Panc1 (cell line): ENCODE data around the gene NAA60. TPM values are rescaled to one million over a fixed set of nuclear protein-coding genes. Genes with fewer than 3 reads are reported as not detected.
"Not testable (repeated sequence)": the region's sequence is repeated elsewhere in the genome, so short reads cannot be mapped to it uniquely, and the experiment has no call there.

Source experiments
- ATAC-seq: fragments of 200-7000 bp; cut with Tn5 transposase; 2 replicates; pipeline ENCODE4 v1.9.1; 2020; ENCODE audit warnings: mild to moderate bottlenecking, moderate library complexity
- BruUV-seq: library from RNA; stranded (reverse); fragments of 400-500 nt; replicated peaks from 2 replicates; lab custom pipeline; 2021; lab: Mats Ljungman, UMichigan
- CTCF ChIA-PET: fragments of 300-600 bp; sonication (Branson Sonifier 250); formaldehyde crosslinking; loops from one replicate; lab custom pipeline; 2022; ENCODE audit warnings: antibody characterized with exemption; lab: Charles Lee
- POLR2A ChIA-PET: fragments of 300-600 bp; sonication (Branson Sonifier 250); formaldehyde crosslinking; loops from one replicate; lab custom pipeline; 2022; ENCODE audit warnings: antibody characterized with exemption; lab: Charles Lee
- DNase-seq: peaks from one replicate; pipeline ENCODE4 v3.0.0-alpha.2; 2010; ENCODE audit warnings: low read depth, low spot score
- H3K27ac ChIP-seq: 2 replicates; pipeline ENCODE4 v1.5.1; 2011; ENCODE audit warnings: mild to moderate bottlenecking, low read length, inconsistent platforms
- H3K27me3 ChIP-seq: fragments of 200-500 bp; sonication (Bioruptor generic); 2 replicates; pipeline ENCODE4 v1.6.0; 2014; ENCODE audit warnings: low read length, inconsistent platforms; ENCODE audit not compliant: control insufficient read depth, insufficient read depth
- H3K36me3 ChIP-seq: fragments of 200-500 bp; sonication (Bioruptor generic); 2 replicates; pipeline ENCODE4 v1.5.1; 2014; ENCODE audit warnings: inconsistent platforms, mild to moderate bottlenecking, low read length, moderate library complexity; ENCODE audit not compliant: control insufficient read depth, insufficient read depth
- H3K4me1 ChIP-seq: 2 replicates; pipeline ENCODE4 v1.5.1; 2011; ENCODE audit warnings: inconsistent platforms, mild to moderate bottlenecking, low read length, moderate library complexity; ENCODE audit not compliant: control insufficient read depth, insufficient read depth
- H3K4me3 ChIP-seq, 2 experiments: 2 replicates each; pipeline ENCODE4 v1.5.1; 2011 to 2012; ENCODE audit warnings: low read depth in 2 of 2, low read length in 2 of 2, mild to moderate bottlenecking in 2 of 2, inconsistent platforms in 1 of 2, moderate library complexity in 1 of 2
- H3K9me3 ChIP-seq: fragments of 200-500 bp; sonication (Bioruptor generic); 2 replicates; pipeline ENCODE4 v1.5.1; 2014; ENCODE audit warnings: low read depth, mild to moderate bottlenecking, inconsistent platforms, low read length, moderate library complexity; ENCODE audit not compliant: control insufficient read depth, insufficient read depth
- POLR2AphosphoS5 ChIP-seq: IDR thresholded peaks from 2 replicates; pipeline ENCODE4 v1.6.1; 2012; ENCODE audit warnings: mild to moderate bottlenecking, low read depth, low read length, moderate library complexity
- SIN3A ChIP-seq: IDR thresholded peaks from 2 replicates; pipeline ENCODE4 v1.6.1; 2012; ENCODE audit warnings: low read depth, mild to moderate bottlenecking, low read length, moderate library complexity, borderline replicate concordance; ENCODE audit not compliant: insufficient read depth
- TCF7L2 ChIP-seq: IDR thresholded peaks from 2 replicates; pipeline ENCODE4 v1.6.1; 2011; ENCODE audit warnings: mild to moderate bottlenecking, low read depth, low read length, inconsistent platforms
- in situ Hi-C: cut with HindIII; loops from 2 replicates; pipeline ENCODE4 v1.10.0; 2016; ENCODE audit warnings: low sequenced_read_pairs, low pct_unique_long_range_greater_than_20kb
- intact Hi-C: fragments of 100-400 bp; cut with micrococcal nuclease; formaldehyde crosslinking; loops from one replicate; pipeline ENCODE4 v1.10.0; 2022; ENCODE audit not compliant: unreplicated experiment
- total RNA-seq: library from RNA; stranded (reverse); gene quantifications from one replicate; pipeline ENCODE4 v1.2.1, GENCODE V29; 2021; ENCODE audit not compliant: unreplicated experiment
- TF ChIP-seq, protein P1 (sequence below): fragments of 450-650 bp; IDR thresholded peaks from 2 replicates; pipeline ENCODE4 v1.5.1; 2017; ENCODE audit warnings: mild to moderate bottlenecking
- TF ChIP-seq, protein P2 (sequence below), 2 experiments: IDR thresholded peaks; 2 replicates each; pipeline ENCODE4 v1.6.1; 2011 to 2012; ENCODE audit warnings: low read depth in 2 of 2, control low read depth in 1 of 2, low read length in 1 of 2, mild to moderate bottlenecking in 1 of 2, moderate library complexity in 1 of 2; ENCODE audit not compliant: insufficient read depth in 1 of 2

The NAA60 gene
- total RNA-seq, 1 experiment from 2014 or later = 56.0 TPM

DNA sequence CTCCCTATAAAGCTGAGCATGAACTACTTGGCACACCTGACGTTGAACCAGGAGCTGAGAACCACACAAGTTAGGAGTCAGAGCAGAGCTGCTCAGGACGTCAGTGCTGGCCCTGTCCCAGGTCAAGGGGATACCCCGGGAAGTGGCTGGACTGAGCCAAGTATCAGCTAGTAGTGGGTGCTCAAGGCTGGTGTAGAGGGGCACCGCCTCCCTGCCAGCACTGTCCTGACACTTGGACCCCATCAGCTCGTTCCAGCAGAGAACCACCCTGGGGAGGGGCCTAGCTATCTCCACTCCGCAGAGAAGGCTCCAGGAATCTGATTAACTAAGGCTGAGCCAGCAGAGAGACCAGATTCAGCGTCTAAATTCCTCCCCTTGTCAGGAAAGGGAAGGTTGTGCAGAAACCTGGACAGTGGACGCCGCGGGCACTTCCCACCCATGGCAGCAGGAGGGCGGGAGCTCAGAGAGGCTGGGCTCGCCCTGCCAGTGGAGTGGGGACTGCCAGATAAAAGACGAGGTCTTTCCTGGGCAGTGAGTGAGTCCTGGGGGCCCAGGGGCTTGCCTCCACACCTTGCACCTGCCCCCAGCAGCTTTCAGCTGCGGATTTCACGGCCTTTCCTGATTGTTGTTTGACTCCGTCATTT, 30.8 kb downstream of the NAA60 start:
- ATAC-seq = peak; percentile 10; the same call in 1 of the 2 replicates
- Histone ChIP-seq H3K27me3 (no peaks in the 10 kb centered on the region), H3K27ac (no peak overlapping the region), H3K4me3 (no peak overlapping the region), H3K4me1 (no peaks in the 10 kb centered on the region), H3K9me3 (no peaks in the 10 kb centered on the region), H3K36me3 (no peaks in the 10 kb centered on the region)
- no peak for DNase-seq
- TF ChIP-seq, protein P1, sequence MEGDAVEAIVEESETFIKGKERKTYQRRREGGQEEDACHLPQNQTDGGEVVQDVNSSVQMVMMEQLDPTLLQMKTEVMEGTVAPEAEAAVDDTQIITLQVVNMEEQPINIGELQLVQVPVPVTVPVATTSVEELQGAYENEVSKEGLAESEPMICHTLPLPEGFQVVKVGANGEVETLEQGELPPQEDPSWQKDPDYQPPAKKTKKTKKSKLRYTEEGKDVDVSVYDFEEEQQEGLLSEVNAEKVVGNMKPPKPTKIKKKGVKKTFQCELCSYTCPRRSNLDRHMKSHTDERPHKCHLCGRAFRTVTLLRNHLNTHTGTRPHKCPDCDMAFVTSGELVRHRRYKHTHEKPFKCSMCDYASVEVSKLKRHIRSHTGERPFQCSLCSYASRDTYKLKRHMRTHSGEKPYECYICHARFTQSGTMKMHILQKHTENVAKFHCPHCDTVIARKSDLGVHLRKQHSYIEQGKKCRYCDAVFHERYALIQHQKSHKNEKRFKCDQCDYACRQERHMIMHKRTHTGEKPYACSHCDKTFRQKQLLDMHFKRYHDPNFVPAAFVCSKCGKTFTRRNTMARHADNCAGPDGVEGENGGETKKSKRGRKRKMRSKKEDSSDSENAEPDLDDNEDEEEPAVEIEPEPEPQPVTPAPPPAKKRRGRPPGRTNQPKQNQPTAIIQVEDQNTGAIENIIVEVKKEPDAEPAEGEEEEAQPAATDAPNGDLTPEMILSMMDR = no peak
- TF ChIP-seq, protein P2, sequence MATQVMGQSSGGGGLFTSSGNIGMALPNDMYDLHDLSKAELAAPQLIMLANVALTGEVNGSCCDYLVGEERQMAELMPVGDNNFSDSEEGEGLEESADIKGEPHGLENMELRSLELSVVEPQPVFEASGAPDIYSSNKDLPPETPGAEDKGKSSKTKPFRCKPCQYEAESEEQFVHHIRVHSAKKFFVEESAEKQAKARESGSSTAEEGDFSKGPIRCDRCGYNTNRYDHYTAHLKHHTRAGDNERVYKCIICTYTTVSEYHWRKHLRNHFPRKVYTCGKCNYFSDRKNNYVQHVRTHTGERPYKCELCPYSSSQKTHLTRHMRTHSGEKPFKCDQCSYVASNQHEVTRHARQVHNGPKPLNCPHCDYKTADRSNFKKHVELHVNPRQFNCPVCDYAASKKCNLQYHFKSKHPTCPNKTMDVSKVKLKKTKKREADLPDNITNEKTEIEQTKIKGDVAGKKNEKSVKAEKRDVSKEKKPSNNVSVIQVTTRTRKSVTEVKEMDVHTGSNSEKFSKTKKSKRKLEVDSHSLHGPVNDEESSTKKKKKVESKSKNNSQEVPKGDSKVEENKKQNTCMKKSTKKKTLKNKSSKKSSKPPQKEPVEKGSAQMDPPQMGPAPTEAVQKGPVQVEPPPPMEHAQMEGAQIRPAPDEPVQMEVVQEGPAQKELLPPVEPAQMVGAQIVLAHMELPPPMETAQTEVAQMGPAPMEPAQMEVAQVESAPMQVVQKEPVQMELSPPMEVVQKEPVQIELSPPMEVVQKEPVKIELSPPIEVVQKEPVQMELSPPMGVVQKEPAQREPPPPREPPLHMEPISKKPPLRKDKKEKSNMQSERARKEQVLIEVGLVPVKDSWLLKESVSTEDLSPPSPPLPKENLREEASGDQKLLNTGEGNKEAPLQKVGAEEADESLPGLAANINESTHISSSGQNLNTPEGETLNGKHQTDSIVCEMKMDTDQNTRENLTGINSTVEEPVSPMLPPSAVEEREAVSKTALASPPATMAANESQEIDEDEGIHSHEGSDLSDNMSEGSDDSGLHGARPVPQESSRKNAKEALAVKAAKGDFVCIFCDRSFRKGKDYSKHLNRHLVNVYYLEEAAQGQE (IDR thresholded peaks at IDR 0.05; ENCODE audit: insufficient read depth in 1 of 2, low read depth in 2 of 2, low read length in 1 of 2) = no peak
- no peak for TF ChIP-seq POLR2AphosphoS5
- no peak for TF ChIP-seq SIN3A
- no peak for TF ChIP-seq TCF7L2
- BruUV-seq = no TSS peak
- CTCF ChIA-PET = no interaction called here
- intact Hi-C loops = no loop called here
- POLR2A ChIA-PET = no interaction called here
- in situ Hi-C loops = no loop called here

DNA sequence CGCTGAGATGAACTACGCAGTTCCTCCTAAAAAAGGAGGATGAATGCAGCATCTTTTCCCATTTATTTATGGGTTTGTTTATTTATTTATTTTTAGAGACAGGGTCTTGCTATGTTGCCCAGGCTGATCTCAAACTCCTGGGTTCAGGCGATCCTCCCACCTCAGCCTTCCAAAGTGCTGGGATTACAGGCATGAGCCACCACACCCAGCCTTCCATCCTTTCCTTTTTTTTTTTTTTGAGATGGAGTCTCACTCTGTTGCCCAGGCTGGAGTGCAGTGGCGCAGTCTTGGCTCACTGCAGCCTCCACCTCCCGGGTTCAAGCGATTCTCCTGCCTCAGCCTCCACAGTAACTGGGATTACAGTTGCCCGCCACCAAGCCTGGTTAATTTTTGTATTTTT, 31.4 kb downstream of the NAA60 start:
- H3K4me1 ChIP-seq, in situ Hi-C loops, H3K27ac ChIP-seq, ATAC-seq, H3K9me3 ChIP-seq, H3K4me3 ChIP-seq, H3K27me3 ChIP-seq, H3K36me3 ChIP-seq, POLR2A ChIA-PET, BruUV-seq, CTCF ChIA-PET, DNase-seq, intact Hi-C loops: not testable (repeated sequence)

DNA sequence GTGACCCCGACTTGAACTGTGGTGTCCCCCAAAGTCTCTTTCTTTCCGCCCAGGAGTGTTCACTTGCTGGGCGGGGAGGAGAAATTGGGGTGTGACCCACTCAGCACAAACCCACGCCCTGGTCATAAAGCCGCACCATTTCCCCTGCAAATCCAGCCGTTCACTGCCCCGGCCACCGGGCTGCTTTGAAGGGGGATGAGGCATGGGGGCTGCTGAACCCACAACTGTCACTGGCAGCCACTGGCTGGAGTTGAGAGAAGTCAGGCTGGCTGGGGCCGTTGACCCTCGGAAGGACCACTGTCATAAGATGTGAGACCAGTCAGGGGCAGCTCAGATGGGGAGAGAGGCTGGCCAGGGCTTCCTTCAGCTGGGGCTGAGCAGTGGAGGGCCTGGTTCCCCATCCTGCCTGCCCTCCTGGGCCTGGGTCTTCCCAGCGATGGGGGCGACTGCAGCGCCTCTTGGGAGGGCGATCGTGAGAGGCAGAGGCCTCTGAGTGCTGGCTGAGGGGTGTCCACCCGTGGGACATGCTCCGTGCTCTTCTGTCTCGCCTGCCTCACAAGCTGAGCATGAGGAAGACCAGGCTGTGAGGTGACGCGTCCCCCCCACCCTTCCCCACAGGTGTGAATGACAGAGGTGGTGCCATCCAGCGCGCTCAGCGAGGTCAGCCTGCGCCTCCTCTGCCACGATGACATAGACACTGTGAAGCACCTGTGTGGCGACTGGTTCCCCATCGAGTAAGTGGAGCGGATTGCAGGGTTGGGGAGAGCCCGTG, 32.3 kb downstream of the NAA60 start:
- H3K4me3 ChIP-seq = no peak overlapping the region
- in situ Hi-C loops = no loop called here
- ATAC-seq (peak; percentile 50; the same call in 1 of the 2 replicates), DNase-seq (no peak)
- intact Hi-C loops = no loop called here
- H3K27me3 ChIP-seq = no peaks in the 10 kb centered on the region
- CTCF ChIA-PET = no interaction called here
- no TSS peak for BruUV-seq
- TF ChIP-seq, protein P1 = no peak
- TF ChIP-seq TCF7L2 = no peak
- TF ChIP-seq POLR2AphosphoS5 = no peak
- TF ChIP-seq, protein P2 (IDR thresholded peaks at IDR 0.05; ENCODE audit: insufficient read depth in 1 of 2, low read depth in 2 of 2, low read length in 1 of 2) = no peak
- H3K4me1 ChIP-seq = no peaks in the 10 kb centered on the region
- no peaks in the 10 kb centered on the region for H3K9me3 ChIP-seq
- no peak overlapping the region for H3K27ac ChIP-seq
- no peaks in the 10 kb centered on the region for H3K36me3 ChIP-seq
- POLR2A ChIA-PET = no interaction called here
